Cerebellar cortex (tissue), 1 donor: ENCODE data around the gene PALM.
"Not testable (repeated sequence)": the region's sequence is repeated elsewhere in the genome, so short reads cannot be mapped to it uniquely, and the experiment has no call there.

ENCODE experiments used
- DNase-seq: peaks from one replicate; pipeline ENCODE4 v3.0.0-alpha.2; 2015; ENCODE audit warnings: low spot score

The PALM gene

DNA sequence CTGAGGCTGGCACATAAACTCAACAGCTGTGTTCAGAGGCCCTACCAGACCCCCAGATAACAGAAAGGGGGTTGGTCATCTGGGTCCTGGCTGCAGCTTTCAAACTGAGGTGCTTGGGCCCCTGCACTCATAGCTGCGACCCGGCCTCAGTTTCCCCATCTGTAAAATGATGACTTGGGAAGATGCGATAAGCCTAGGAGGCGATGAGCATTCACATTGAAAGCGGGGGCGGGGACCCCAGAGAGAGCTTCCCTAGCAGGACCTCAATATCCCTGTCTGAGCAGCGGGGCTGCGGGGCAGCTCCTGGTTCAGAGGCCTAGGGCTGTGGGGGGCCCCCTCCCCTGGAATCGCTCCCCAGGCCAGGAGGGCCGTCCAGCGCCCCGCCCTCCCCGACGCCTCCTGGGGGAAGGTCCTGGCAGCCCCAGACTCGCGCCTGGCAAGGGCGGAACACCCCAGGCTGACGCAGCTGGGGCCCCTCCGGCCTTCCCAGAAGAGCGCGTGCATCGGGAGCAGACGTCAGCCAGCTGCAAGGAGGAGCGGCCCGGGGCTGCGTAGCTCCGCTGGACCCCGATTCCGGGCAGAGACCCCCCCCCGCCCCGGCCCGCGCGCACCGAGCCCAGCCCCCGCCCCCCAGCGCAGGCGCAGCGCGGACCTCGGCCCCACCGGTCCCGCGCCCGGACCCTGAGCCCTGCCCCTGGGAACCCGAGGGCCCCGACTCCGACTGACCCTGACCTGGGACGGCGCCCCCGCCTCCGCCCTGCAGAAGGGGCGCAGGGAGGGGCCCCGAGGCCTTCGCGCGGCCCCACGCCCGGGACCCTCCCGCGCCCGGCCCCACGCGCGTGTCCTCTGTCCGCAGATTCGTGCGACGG, 29.1 kb upstream of the PALM start:
- no peak for DNase-seq

- peak; percentile 98 for DNase-seq
Measured at GRCh38 chr19:680287-681028, 28.3 kb upstream of the PALM start.

DNA sequence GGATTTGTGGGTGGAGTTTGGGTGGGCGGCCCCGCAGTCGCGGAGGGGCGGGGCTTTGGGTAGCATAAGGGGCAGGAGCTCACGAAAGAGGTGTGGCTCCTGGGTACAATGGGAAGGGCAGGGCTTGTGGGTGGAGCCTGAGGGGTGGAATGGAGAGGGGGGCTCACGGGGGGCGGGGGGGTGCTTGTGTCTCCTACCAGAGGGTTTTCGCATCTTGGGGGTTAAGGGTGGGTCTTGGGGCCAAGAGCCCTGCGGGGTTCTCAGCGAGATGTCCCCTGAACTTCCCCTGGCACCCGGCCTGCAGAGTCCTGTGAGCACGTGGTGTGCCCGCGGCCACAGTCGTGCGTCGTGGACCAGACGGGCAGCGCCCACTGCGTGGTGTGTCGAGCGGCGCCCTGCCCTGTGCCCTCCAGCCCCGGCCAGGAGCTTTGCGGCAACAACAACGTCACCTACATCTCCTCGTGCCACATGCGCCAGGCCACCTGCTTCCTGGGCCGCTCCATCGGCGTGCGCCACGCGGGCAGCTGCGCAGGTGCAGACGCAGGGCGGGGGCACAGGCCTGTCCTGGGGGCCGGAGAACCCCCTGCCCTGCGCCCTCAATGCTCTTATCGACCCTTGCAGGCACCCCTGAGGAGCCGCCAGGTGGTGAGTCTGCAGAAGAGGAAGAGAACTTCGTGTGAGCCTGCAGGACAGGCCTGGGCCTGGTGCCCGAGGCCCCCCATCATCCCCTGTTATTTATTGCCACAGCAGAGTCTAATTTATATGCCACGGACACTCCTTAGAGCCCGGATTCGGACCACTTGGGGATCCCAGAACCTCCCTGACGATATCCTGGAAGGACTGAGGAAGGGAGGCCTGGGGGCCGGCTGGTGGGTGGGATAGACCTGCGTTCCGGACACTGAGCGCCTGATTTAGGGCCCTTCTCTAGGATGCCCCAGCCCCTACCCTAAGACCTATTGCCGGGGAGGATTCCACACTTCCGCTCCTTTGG, 27.4 kb upstream of the PALM start:
- DNase-seq, result no peak

- DNase-seq, result no peak
Measured at GRCh38 chr19:682678-683320, 25.9 kb upstream of the PALM start.

GRCh38 chr19:685454-685931, 23.2 kb upstream of the PALM start:
- no peak for DNase-seq

GRCh38 chr19:686589-687297, 22.0 kb upstream of the PALM start:
- no peak for DNase-seq

GRCh38 chr19:687569-688166, 21.1 kb upstream of the PALM start:
- DNase-seq, result no peak

DNA sequence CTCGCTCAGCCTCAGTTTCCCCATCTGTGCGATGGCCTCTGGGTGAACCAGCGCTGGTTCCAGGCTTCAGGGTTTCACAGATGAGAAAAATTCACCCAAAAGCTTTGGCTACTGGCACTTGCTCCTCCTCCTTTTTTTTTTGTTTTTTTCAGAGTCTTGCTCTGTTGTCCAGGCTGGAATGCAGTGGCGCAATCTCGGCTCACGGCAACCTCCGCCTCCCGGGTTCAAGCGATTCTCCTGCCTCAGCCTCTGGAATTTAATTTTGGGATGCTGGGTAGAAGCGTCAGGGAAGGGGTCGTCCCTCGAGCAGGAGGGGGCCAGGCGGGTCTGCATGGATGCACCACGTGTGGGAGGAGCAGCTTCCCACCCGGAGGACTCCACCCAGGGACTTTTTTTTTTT, 20.5 kb upstream of the PALM start:
- no peak for DNase-seq

GRCh38 chr19:688992-689391, 19.7 kb upstream of the PALM start:
- DNase-seq, result no peak

DNA sequence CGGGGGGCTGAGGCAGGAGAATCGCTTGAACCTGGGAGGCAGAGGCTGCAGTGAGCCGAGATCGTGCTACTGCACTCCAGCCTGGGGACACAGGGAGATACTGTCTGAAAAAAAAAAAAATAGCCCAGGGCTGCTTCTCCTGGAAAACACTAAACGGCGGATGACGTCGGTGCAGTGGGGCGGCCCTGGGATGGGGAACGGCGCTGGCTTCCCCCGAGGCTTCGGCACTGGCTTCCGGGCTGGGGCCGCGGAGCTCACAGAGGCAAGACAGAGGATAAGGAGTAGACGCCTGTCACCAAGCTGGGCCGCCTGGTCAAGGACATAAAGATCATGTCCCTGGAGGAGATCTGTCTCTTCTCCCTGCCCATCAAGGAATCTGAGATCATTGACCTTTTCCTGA, 18.5 kb upstream of the PALM start:
- DNase-seq, result no peak

DNA sequence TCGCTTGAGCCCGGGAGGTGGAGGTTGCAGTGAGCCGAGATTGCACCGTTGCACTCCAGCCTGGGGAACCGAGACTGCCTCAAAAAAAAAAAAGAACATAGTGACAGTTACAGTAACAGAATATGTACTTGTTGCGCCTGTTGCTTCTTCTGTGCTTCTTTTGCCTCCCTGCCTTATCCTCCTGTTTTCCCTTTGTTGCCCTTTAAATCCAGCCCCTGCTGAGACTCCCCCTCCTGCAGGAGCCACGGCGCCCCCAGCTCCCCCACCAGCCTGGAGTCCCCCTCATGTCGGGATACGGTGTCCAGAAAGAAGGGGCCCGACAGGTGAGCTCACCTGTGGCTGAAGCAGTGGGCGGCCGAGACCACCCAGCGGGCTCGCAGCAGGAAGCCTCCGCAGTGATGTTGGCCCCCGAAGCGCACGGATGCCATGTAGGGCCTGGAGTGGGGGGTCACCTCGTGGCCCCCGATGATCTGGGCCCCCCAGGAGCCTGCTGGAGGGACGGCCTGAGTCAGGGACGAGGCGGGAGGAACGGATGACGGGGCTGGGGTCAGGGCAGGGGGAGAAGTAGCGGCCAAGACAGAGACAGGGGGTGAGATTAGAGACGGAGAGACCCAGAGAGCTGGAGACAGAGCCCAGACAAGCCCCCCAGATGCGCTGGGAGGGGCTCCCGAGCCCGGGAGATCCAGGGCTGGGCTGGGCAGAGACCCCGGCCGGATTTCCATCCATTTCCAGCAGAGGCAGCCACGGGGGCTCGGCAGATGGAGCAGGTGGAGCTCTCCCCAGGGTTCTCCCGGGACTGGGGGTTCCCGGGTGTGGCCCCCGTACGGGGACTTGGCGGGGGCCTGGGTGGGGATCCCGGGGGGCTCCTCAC, 14.0 kb upstream of the PALM start:
- no peak for DNase-seq

GRCh38 chr19:695352-695949, 13.3 kb upstream of the PALM start, which contains the start of gene PRSS57:
TSS of gene PRSS57 (minus strand) at chr19:695452. CDS start at chr19:695430, 22 bp downstream.
- DNase-seq, result no peak

GRCh38 chr19:698529-698928, 10.2 kb upstream of the PALM start:
- not testable (repeated sequence) for DNase-seq

DNA sequence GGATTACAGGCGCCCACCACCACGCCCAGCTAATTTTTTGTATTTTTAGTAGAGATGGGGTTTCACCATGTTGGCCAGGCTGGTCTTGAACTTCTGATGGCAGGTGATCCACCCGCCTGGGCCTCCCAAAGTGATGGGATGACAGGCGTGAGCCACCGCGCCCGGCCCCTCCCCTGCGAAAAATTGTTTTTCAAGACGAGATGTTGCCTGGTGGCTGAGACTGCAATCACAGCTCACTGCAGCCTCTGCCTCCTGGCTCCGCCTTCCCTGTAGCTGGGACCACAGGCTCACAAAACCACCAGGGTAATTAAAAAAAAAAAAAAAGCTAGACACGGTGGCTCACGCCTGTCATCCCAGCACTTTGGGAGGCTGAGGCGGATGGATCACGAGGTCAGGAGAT, 8.8 kb upstream of the PALM start:
- DNase-seq, result not testable (repeated sequence)

GRCh38 chr19:702847-703246, 5.9 kb upstream of the PALM start:
- not testable (repeated sequence) for DNase-seq

DNA sequence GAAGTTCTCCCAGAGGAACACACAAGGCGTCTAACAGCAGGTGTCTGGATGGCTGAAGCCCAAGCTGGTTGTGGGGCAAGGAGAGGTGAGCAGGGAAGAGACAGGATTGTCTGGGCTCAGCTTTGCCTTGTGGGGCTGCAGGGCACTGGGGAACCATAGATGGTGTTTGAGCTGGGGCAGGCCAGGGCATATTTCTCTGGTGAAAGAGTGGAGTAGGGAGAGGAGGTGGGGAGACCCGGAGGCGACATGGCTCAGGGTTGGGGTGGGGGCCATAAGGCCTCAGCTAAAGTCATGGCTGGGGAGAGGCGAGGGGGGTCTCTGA, 5.4 kb upstream of the PALM start:
- DNase-seq, result no peak

- peak; percentile 35 for DNase-seq
Measured at GRCh38 chr19:703651-704446, 4.9 kb upstream of the PALM start.

DNA sequence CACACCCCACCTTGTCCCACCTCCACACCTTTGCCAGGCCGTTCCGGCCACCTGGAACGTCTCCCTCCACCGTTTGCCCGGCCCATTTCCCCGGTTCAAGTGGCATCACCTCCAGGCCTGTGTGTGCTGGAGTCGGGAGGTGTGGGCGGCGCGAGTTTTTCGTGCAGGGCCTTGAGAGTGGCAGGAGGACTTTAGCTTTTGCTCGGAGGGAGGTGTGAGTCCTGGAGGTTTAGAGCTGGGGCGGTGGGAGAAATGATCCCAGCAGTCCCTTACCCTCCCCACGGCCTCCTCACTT, 4.3 kb upstream of the PALM start:
- no peak for DNase-seq
